Urinary bladder (tissue), 4 donors: ENCODE results near the gene OS9. TPM values are rescaled to one million over a fixed set of nuclear protein-coding genes. Genes with fewer than 3 reads are reported as not detected.
"Not testable (repeated sequence)": the region's sequence is repeated elsewhere in the genome, so short reads cannot be mapped to it uniquely, and the experiment has no call there.

Experiments
- DNase-seq: peaks from one replicate; pipeline ENCODE4 v3.0.0-alpha.2; 2015; ENCODE audit errors: extremely low spot score
- H3K27ac ChIP-seq: one replicate; pipeline ENCODE4 v1.5.1; 2013; ENCODE audit warnings: low read depth, mild to moderate bottlenecking, moderate library complexity
- H3K36me3 ChIP-seq: one replicate; pipeline ENCODE4 v1.6.1; 2013; ENCODE audit warnings: mild to moderate bottlenecking, moderate library complexity; ENCODE audit not compliant: insufficient read depth
- H3K4me1 ChIP-seq: one replicate; pipeline ENCODE4 v1.6.1; 2013; ENCODE audit warnings: mild to moderate bottlenecking, moderate library complexity; ENCODE audit not compliant: insufficient read depth
- H3K4me3 ChIP-seq: one replicate; pipeline ENCODE4 v1.5.1; 2013; ENCODE audit warnings: low read depth, low read length
- WGBS: extraction: QIAGEN DNeasy Blood & Tissue Kit; methylation state at CpG from one replicate; pipeline ENCODE4 v1.1.7; 2013; 5-methylcytosine and 5-hydroxymethylcytosine counted together
- polyA plus RNA-seq: library from polyadenylated mRNA; stranded (reverse); fragments of 200-250 nt; gene quantifications from one replicate; pipeline ENCODE4 v1.2.3, GENCODE V29; 2013
- total RNA-seq: library from RNA; depleted of rRNA; stranded (reverse); fragments of >200 nt; gene quantifications from one replicate; pipeline ENCODE4 v1.2.3, GENCODE V29; 2014
- donor health status: healthy with polysubstance abuse.
- donor health status: healthy.

OS9 gene
- total and polyA plus RNA-seq, 2 donors = 137 to 257 TPM

DNA sequence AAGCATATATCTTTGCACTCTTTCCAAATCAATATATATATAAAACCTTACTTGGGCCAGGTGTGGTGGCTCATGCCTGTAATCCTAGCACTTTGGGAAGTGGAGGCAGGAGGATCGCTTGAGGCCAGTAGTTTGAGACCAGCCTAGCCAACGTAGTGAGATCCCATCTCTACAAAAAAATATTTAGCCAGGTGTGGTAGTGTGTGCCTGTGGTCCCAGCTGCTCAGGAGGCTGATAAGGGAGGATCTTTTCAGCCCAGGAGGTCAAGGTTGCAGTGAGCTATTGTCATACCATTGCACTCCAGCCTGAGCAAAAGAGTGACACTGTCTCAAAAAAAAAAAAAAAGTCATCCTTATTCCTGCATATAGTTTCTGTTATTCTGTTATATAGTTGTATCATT, 14.4 kb downstream of the OS9 start:
- no peak overlapping the region for H3K4me3 ChIP-seq
- H3K27ac ChIP-seq = no peak overlapping the region
- H3K4me1 ChIP-seq = no peaks in the 10 kb centered on the region
- WGBS = 99% methylated on average over 2 of the region's 2 CpGs
- DNase-seq = no peak
- H3K36me3 ChIP-seq = peaks cover 2% of the 10 kb centered on the region

DNA sequence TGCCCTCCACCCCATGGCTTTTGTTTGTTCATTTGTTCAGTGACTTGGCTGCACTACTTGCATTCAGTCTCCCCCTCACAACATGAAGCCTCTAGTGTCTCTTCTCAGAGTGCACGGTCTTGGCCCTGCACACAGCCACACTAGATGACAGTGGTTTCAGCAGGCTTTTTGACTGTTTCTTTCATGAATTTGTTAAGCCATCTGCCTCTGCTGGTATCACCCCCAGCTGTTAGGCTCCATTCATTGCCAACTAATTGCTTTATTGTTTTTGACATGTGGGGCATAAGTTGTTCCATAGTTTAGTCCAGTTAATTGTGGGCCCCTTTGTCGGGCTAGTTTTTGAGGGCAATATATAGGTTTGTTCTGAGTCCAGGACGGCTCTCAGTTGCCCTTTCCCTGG, 18.8 kb downstream of the OS9 start:
- Histone ChIP-seq H3K36me3 (peaks cover 3% of the 10 kb centered on the region), H3K27ac (no peak overlapping the region), H3K4me1 (no peaks in the 10 kb centered on the region), H3K4me3 (no peak overlapping the region)
- DNase-seq = no peak
- WGBS = 91% methylated on average over 3 of the region's 3 CpGs

DNA sequence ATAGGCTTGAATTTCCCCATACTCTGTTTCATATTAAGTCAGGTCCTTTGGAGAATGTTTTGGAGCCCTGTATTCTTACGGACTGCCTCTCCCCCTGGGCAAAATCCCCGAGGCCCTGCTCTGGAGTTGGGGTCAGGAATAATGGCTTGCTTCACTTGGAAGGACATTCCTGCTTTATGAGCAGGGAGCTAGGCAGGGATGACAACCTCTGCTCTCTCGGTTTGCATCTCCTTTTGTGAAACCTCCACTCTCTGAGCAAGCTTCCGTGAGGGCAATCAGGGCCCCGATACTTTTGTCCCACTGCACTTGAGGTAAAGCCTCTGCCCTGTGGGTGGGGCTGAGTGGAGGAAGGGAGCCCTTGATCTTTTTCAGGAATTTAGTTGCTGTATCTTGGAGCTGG, 19.3 kb downstream of the OS9 start:
- no peak for DNase-seq
- H3K36me3 ChIP-seq = peaks cover 3% of the 10 kb centered on the region
- WGBS = 81% methylated on average over 5 of the region's 5 CpGs
- H3K27ac ChIP-seq = no peak overlapping the region
- H3K4me1 ChIP-seq = no peaks in the 10 kb centered on the region
- H3K4me3 ChIP-seq = no peak overlapping the region

DNA sequence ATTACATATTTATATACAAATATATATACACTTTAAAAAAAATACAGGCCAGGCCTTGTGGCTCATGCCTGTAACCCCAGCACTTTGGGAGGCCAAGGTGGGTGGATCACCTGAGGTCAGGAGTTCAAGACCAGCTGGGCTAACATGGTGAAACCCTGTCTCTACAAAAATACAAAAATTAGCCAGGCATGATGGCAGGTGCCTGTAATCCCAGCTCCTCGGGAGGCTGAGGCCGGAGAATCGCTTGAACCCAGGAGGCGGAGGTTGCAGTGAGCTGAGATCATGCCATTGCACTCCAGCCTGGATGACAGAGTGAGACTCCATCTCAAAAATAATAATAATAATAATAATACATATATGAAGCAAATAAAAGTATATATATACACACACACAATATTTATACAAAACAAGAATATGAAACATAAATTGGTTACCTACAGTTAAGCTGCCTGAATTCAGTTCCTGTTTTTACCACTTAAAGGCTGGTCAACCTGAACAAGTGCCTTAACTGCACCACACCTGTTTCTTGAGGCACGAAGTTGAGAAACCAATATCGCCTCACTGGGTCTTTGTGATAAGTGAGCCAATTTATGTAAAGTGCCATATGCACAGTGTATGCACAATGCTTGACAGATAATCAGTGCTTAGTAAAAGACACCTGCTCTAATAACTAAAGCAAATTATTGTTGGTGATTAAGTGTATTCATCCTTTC, 21.3 kb downstream of the OS9 start:
- 96% methylated on average over 6 of the region's 6 CpGs for WGBS
- not testable (repeated sequence) for H3K36me3 ChIP-seq, H3K4me1 ChIP-seq, H3K4me3 ChIP-seq, DNase-seq, H3K27ac ChIP-seq

DNA sequence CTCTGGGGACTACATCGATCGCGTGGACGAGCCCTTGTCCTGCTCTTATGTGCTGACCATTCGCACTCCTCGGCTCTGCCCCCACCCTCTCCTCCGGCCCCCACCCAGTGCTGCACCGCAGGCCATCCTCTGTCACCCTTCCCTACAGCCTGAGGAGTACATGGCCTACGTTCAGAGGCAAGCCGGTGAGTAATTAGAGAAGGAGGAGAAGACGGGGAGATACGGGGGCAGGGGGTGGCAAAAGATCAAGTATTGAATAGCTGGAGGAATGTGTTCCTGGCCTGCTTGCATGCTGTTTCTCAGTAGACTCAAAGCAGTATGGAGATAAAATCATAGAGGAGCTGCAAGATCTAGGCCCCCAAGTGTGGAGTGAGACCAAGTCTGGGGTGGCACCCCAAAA, 21.9 kb downstream of the OS9 start:
- DNase-seq = no peak
- Histone ChIP-seq H3K36me3 (peaks cover 7% of the 10 kb centered on the region), H3K27ac (no peak overlapping the region), H3K4me1 (no peaks in the 10 kb centered on the region), H3K4me3 (no peak overlapping the region)
- 92% methylated on average over 12 of the region's 12 CpGs for WGBS

DNA sequence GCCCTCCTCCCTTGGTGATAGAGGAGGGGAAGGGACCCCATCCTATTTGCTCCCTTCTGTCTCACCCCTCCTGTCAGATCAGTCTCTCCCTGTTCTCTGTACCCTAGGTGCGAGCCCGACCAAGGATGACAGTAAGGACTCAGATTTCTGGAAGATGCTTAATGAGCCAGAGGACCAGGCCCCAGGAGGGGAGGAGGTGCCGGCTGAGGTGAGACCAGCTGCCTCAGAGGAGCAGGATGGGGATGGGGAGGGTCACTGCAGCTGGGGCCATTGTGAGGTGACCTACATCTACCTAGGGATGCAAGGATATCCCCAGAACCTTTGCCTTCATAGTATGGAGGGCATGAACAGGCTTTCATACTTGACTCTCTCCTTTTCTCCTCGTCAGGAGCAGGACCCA, 22.4 kb downstream of the OS9 start:
- peaks cover 7% of the 10 kb centered on the region for H3K36me3 ChIP-seq
- no peak overlapping the region for H3K4me3 ChIP-seq
- H3K27ac ChIP-seq = no peak overlapping the region
- DNase-seq = no peak
- no peaks in the 10 kb centered on the region for H3K4me1 ChIP-seq
- 92% methylated on average over 4 of the region's 4 CpGs for WGBS

DNA sequence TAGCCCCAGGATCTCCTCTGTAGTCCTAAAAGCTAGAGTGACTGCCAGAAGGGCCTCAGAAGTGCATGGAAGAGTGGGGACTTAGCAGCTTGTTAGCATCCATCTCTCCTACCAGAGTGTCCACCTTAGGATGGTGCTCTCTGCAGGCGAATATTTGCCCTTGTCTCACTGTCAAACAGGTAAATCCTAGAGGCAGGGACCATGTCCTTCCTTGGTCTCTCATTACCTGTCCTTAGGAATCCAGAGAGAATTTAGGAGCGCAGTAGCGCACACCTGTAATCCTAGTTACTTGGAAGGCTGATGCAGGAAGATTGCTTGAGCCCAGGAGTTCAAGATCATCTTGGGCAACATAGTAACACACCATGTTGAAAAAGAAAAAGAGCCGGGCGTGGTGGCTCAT, 23.2 kb downstream of the OS9 start:
- Histone ChIP-seq H3K36me3 (peaks cover 7% of the 10 kb centered on the region), H3K27ac (no peak overlapping the region), H3K4me1 (no peaks in the 10 kb centered on the region), H3K4me3 (no peak overlapping the region)
- 95% methylated on average over 5 of the region's 5 CpGs for WGBS
- DNase-seq = no peak

DNA sequence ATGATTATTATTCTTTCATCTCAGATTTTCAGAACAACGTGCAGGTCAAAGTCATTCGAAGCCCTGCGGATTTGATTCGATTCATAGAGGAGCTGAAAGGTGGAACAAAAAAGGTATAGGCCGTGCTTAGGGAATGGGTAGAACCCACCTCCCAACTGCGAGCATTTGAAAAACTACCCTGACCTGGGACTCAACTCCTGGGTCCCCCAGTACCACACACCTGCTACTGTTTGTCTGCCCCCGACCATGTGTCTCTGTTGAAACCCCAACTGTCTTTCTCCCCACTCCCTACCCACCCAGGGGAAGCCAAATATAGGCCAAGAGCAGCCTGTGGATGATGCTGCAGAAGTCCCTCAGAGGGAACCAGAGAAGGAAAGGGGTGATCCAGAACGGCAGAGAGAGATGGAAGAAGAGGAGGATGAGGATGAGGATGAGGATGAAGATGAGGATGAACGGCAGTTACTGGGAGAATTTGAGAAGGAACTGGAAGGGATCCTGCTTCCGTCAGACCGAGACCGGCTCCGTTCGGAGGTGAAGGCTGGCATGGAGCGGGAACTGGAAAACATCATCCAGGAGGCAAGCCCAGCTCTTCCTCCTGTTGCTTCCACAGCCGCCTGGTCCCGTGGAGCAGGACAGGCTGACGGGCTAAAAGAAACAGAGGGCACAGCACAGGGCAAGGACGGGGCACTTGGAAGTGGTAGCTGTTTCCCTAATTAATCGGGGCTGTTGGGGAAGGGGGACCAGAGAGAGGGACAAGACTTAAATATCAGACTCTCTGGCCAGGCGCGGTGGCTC, 24.1 kb downstream of the OS9 start:
- Histone ChIP-seq H3K4me3 (no peak overlapping the region), H3K27ac (no peak overlapping the region), H3K4me1 (no peaks in the 10 kb centered on the region), H3K36me3 (peaks cover 7% of the 10 kb centered on the region)
- no peak for DNase-seq
- WGBS = 96% methylated on average over 22 of the region's 22 CpGs

DNA sequence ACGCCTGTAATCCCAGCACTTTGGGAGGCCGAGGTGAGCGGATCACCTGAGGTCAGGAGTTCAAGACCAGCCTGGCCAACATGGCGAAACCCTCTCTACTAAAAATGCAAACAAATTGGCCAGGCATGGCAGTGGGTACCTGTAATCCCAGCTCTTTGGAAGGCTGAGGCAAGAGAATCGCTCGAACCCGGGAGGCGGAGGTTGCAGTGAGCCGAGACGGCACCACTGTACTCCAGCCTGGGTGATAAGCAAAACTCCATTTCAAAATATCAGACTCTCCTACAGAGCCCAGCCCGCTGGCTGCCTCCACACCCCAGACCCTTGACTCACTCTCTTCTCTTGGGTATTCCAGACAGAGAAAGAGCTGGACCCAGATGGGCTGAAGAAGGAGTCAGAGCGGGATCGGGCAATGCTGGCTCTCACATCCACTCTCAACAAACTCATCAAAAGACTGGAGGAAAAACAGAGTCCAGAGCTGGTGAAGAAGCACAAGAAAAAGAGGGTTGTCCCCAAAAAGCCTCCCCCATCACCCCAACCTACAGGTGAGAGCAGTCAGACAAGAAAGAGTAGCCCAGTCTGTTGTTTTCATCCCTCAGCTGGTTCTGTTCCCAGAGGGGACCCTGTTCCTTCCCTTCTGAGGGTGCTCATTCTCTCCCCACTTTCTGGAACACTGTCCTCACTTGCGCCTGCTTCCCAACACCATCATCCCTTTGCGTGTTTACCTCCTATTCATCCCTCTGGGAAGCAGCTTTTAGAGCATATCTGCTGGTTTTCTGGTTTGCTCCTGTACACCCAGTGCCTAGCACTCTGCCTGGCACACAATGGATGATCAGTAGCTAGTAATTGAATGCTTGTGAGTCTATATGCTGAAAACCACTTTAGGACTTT, 25.0 kb downstream of the OS9 start:
- Histone ChIP-seq H3K36me3 (peaks cover 7% of the 10 kb centered on the region), H3K4me3 (no peak overlapping the region), H3K27ac (no peak overlapping the region), H3K4me1 (no peaks in the 10 kb centered on the region)
- no peak for DNase-seq
- WGBS = 96% methylated on average over 15 of the region's 15 CpGs

DNA sequence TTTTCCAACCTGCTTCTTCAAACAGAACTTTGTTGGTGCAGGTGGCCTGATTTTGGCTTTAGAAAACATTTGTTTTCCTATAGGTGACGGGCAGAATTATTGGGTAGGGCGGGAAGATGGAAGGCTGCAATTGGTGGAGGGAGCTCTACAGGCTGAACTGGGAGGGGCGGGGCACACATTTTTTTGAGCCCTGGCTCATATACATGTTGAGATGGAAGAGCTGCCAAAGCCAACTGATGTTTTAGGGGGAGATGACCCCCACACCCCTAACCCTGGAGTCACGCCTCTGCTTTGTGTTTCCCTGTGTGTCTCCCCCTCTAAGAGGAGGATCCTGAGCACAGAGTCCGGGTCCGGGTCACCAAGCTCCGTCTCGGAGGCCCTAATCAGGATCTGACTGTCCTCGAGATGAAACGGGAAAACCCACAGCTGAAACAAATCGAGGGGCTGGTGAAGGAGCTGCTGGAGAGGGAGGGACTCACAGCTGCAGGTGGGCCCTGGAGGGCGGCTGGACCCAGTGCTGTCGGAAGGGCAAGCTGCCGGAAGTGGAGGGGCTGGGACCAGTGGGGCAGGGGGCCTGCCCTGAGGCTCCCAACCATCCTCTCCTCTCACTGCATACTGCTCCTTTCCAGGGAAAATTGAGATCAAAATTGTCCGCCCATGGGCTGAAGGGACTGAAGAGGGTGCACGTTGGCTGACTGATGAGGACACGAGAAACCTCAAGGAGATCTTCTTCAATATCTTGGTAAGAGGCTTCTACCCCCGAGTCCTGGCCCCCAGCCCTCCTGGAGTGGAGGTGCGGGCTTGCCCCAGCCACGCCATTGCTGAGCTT, 26.1 kb downstream of the OS9 start:
- Histone ChIP-seq H3K4me1 (no peaks in the 10 kb centered on the region), H3K4me3 (no peak overlapping the region), H3K36me3 (peaks cover 7% of the 10 kb centered on the region), H3K27ac (no peak overlapping the region)
- DNase-seq = no peak
- whole genome bisulfite sequencing = 90% methylated on average over 20 of the region's 20 CpGs

DNA sequence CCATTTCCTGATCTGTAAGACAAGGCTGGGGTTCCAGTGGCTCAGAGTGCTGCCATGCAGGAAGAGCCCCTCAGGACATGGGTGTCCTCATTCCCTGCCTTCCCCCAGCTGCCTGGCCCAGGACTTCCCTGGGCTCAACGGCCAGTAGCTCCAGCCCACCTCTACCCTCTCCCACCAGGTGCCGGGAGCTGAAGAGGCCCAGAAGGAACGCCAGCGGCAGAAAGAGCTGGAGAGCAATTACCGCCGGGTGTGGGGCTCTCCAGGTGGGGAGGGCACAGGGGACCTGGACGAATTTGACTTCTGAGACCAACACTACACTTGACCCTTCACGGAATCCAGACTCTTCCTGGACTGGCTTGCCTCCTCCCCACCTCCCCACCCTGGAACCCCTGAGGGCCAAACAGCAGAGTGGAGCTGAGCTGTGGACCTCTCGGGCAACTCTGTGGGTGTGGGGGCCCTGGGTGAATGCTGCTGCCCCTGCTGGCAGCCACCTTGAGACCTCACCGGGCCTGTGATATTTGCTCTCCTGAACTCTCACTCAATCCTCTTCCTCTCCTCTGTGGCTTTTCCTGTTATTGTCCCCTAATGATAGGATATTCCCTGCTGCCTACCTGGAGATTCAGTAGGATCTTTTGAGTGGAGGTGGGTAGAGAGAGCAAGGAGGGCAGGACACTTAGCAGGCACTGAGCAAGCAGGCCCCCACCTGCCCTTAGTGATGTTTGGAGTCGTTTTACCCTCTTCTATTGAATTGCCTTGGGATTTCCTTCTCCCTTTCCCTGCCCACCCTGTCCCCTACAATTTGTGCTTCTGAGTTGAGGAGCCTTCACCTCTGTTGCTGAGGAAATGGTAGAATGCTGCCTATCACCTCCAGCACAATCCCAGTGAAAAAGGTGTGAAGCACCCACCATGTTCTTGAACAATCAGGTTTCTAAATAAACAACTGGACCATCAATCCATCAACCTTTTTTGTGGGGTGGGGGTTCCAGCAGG, 27.0 kb downstream of the OS9 start:
- DNase-seq = no peak
- no peaks in the 10 kb centered on the region for H3K4me1 ChIP-seq
- H3K27ac ChIP-seq = no peak overlapping the region
- H3K4me3 ChIP-seq = no peak overlapping the region
- 87% methylated on average over 11 of the region's 11 CpGs for WGBS
- peaks cover 7% of the 10 kb centered on the region for H3K36me3 ChIP-seq
